Activated naive CD4-positive, alpha-beta T cell treated with anti-CD3 and anti-CD28 coated beads for 36 hours (primary cell): ENCODE results near the gene AADACL4. TPM values are rescaled to one million over a fixed set of nuclear protein-coding genes. Genes with fewer than 3 reads are reported as not detected.
"Not testable (repeated sequence)": the region's sequence is repeated elsewhere in the genome, so short reads cannot be mapped to it uniquely, and the experiment has no call there.

Experiments
- CTCF ChIA-PET: fragments of 350-600 bp; sonication (Branson Sonifier 250); formaldehyde crosslinking; loops from one replicate; lab custom pipeline; 2021; ENCODE audit warnings: antibody characterized with exemption; lab: Charles Lee
- DNase-seq: peaks from one replicate; pipeline ENCODE4 v3.0.0-alpha.2; 2020
- H3K27ac Mint-ChIP-seq: one replicate; pipeline ENCODE4 v1.8.0; 2021; ENCODE audit warnings: mild to moderate bottlenecking, mixed read lengths
- H3K27me3 Mint-ChIP-seq: one replicate; pipeline ENCODE4 v1.8.0; 2021; ENCODE audit warnings: low read depth, mixed read lengths
- H3K36me3 Mint-ChIP-seq: one replicate; pipeline ENCODE4 v1.8.0; 2021; ENCODE audit warnings: low read depth, mixed read lengths
- H3K4me1 Mint-ChIP-seq: one replicate; pipeline ENCODE4 v1.8.0; 2021; ENCODE audit warnings: low read depth, mixed read lengths
- H3K4me3 Mint-ChIP-seq: one replicate; pipeline ENCODE4 v1.8.0; 2021; ENCODE audit warnings: mild to moderate bottlenecking, moderate library complexity, mixed read lengths
- H3K9me3 Mint-ChIP-seq: one replicate; pipeline ENCODE4 v1.8.0; 2021; ENCODE audit warnings: mixed read lengths
- intact Hi-C: fragments of 100-400 bp; cut with micrococcal nuclease; formaldehyde crosslinking; loops from one replicate; pipeline ENCODE4 v1.15.1; 2023
- total RNA-seq, 2 experiments: library from RNA; stranded (reverse); gene quantifications; one replicate each; pipeline ENCODE4 v1.2.3, GENCODE V29; 2021

Gene AADACL4
- total RNA-seq, 2 experiments from 2014 or later = not detected

DNA sequence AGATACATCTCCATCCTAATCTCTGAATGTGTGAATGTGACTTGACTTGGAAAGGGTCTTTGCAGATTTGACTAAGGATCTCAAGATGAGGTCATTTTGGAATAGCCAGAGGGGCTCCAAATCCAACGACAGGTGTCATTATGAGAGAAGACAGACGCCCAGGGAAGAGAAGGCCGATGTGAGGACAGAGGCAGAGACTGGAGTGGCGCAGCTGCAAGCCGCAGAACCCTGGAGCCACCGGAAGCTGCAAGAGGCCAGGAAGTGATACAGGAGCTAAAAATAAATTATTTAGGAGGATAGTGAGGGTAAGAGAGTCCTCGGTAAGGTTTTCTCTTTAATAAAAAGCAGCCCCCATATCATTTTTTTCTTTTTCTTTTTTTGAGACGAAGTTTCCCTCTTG lies 9.7 kb upstream of the AADACL4 start:
- no peak overlapping the region for H3K27ac Mint-ChIP-seq
- H3K4me1 Mint-ChIP-seq = peaks cover 1% of the 10 kb centered on the region
- peaks cover under 1% of the 10 kb centered on the region for H3K9me3 Mint-ChIP-seq
- no peak overlapping the region for H3K4me3 Mint-ChIP-seq
- no peaks in the 10 kb centered on the region for H3K27me3 Mint-ChIP-seq
- DNase-seq = no peak
- no peaks in the 10 kb centered on the region for H3K36me3 Mint-ChIP-seq
- intact Hi-C loops = no loop called here
- CTCF ChIA-PET = no interaction called here

DNA sequence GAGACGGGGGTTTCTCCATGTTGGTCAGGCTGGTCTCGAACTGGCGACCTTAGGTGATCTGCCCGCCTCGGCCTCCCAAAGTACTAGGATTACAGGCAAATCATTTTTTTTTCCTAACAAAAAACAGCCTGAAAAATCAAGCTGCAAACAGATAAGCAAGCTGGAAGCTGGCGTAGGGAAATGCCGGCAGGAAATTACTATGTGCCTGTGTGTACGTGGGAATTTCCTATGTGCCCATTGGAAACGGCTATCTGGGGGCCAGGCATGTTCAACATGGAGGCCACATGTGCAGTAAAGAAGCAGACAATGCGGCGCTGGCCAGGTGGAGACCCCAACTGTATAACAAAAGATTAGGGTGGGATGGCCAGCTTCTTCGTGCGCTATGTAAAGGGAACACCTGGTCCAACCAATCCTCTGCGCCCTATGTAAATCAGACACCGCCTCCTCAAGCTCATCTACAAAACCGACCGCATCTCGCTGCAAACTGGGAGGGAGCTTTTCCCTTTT lies 9.1 kb upstream of the AADACL4 start:
- CTCF ChIA-PET = no interaction called here
- H3K9me3 Mint-ChIP-seq = peaks cover 6% of the 10 kb centered on the region
- H3K4me3 Mint-ChIP-seq = no peak overlapping the region
- H3K36me3 Mint-ChIP-seq = no peaks in the 10 kb centered on the region
- H3K27me3 Mint-ChIP-seq = no peaks in the 10 kb centered on the region
- DNase-seq = no peak
- peaks cover 1% of the 10 kb centered on the region for H3K4me1 Mint-ChIP-seq
- H3K27ac Mint-ChIP-seq = no peak overlapping the region
- intact Hi-C loops = no loop called here

DNA sequence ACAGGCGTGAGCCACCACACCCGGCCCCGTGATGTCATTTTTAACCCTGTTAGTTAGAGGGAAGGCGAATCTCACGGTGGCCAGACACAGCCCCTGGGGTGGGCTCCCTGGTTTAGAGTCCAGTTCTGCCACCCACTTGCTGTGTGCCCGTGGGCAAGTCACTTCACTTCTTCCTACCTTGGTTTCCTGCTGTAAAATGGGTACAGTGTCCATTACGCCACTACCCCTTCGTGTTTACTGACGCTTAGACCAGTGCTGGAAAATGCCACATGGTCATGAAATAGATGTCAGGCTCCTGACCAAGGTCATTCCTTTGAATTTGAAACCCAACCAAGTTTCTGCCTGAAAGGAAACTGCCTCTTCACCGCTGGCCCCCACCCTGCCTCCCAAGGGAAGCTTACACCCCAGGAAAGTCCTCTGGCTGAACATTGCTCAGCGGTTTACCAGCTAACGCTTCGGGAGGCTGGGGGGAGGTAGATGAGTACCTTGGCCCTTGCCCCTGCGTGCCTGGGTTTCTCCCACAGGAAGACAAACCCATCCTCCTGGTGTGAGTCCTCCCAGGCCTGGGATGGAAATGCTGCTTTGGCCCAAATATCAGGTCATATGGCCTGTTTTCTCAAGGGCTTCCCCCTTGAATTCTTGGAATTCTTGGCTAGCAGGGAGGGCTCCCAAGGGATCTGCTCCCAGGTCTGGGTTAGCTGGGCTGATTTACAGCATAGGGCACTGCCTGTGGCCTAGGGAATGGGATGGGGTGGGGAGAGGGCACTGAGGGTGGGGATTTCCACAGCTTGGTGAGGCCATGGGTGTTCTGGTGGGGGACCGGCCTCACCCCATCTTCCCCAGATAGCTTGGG lies 7.6 kb upstream of the AADACL4 start:
- Mint-ChIP-seq H3K4me3 (no peak overlapping the region), H3K4me1 (peaks cover under 1% of the 10 kb centered on the region), H3K27ac (no peak overlapping the region), H3K27me3 (no peaks in the 10 kb centered on the region), H3K9me3 (peaks cover 22% of the 10 kb centered on the region), H3K36me3 (no peaks in the 10 kb centered on the region)
- DNase-seq = no peak
- intact Hi-C loops = no loop called here
- CTCF ChIA-PET = no interaction called here

DNA sequence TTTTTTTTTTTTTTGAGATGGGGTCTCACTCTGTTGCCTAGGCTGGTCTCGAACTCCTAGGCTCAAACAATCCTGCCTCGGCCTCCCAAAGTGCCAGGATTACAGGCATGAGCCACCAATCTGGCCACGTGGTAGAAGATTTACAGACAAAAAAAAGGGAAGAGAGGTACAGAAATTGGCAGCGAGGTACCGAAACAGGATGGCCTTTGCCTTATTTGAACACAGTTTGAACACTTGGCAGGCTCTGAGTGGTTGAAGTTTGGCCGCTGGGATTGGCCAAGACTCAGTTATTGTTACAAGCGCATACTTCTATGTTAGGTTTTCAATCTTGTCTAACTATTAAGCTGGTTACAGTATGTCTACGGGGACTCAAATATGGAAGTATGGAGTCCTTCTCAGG lies 6.2 kb upstream of the AADACL4 start:
- H3K36me3 Mint-ChIP-seq = no peaks in the 10 kb centered on the region
- H3K4me1 Mint-ChIP-seq = no peaks in the 10 kb centered on the region
- intact Hi-C loops = no loop called here
- no peak for DNase-seq
- CTCF ChIA-PET = no interaction called here
- H3K9me3 Mint-ChIP-seq = peaks cover 27% of the 10 kb centered on the region
- no peak overlapping the region for H3K27ac Mint-ChIP-seq
- H3K27me3 Mint-ChIP-seq = no peaks in the 10 kb centered on the region
- H3K4me3 Mint-ChIP-seq = no peak overlapping the region

DNA sequence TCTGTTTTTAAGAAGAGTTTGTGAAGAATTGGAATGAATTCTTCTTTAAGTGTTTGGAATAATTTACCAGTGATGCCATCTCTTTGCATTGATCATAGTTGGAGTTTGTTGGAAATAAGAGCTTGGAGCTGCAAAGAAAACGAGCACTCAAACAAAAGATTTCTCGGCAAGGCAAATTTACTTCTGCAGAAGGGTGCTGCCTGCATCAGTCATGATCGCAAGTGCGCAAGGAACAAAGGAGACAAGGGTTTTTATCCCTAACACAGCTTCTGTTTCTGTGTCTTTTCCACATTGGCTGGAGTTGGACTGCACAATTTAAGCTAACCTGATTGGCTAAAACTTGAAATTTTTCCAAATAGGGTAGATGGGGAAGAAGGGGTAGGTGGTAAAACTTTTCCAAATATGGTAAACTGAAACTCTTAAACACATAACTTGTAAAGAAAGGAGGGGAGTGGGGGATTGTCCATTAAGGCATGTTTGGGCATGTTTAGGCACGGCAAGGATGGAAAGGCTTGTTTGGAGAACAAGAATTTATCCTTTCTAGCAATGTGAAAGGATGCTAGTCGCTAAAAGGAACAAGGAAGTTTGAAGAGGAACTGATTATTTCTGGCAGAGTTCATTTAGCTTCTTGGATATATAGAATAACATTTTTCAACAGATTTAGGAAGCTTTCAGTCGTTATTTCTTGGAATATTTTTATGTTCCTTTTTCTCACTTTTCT lies 3.5 kb upstream of the AADACL4 start:
- CTCF ChIA-PET = interaction anchor here (1.1 kb wide), 1 partner anchor 18 kb away, joined by 4 read pairs; no protein-coding TSS in a partner anchor
- Mint-ChIP-seq H3K27ac (no peak overlapping the region), H3K27me3 (no peaks in the 10 kb centered on the region), H3K4me3 (no peak overlapping the region), H3K4me1 (no peaks in the 10 kb centered on the region), H3K36me3 (no peaks in the 10 kb centered on the region), H3K9me3 (peaks cover 27% of the 10 kb centered on the region)
- no peak for DNase-seq
- intact Hi-C loops = no loop called here

DNA sequence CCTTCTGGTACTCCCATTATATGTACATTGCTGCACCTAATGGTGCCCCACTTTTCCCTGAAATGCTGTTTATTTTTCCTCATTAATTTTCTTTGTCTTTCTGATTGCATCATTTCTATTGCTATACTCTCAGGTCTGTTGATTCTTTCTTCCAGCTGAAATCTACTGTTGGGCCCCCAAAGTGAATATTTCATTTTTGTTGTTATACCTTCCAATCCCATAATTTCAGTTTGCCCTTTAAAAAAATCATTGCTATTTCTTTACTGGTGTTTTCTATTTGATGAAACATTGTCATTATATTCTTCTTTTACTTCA lies 3.0 kb upstream of the AADACL4 start:
- intact Hi-C loops = no loop called here
- Mint-ChIP-seq H3K27ac (no peak overlapping the region), H3K4me3 (no peak overlapping the region), H3K27me3 (no peaks in the 10 kb centered on the region), H3K9me3 (peaks cover 27% of the 10 kb centered on the region), H3K4me1 (no peaks in the 10 kb centered on the region), H3K36me3 (no peaks in the 10 kb centered on the region)
- no peak for DNase-seq
- CTCF ChIA-PET = interaction anchor here (1.1 kb wide), 1 partner anchor 17 kb away, joined by 4 read pairs; no protein-coding TSS in a partner anchor

DNA sequence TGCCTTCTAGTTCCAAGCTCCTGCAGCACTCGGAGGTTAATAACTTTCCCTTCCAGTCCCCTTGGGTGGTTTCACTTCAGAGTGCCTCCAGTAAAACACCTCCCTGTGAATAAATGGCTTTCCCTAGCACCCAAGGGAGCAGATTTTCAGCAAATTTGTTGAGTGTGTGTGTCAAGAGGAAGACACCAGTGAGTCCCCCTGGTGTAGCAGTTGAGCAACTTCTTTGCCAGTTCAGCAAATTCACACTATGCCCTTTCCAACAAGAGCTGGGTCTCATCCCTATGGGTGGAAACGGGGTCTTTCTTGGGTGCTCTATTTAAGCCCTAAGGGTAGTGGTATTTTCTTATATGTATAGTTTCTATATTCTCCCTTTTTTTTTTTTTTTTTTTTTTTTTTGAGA lies 806 bp upstream of the AADACL4 start:
- H3K9me3 Mint-ChIP-seq = peaks cover 27% of the 10 kb centered on the region
- intact Hi-C loops = no loop called here
- no peak for DNase-seq
- H3K36me3 Mint-ChIP-seq = no peaks in the 10 kb centered on the region
- no peaks in the 10 kb centered on the region for H3K27me3 Mint-ChIP-seq
- no peak overlapping the region for H3K4me3 Mint-ChIP-seq
- no peaks in the 10 kb centered on the region for H3K4me1 Mint-ChIP-seq
- CTCF ChIA-PET = interaction anchor here (0.6 to 2.2 kb wide), 2 partner anchors 13 to 16 kb away, joined by 4 to 13 read pairs; no protein-coding TSS in a partner anchor
- no peak overlapping the region for H3K27ac Mint-ChIP-seq

DNA sequence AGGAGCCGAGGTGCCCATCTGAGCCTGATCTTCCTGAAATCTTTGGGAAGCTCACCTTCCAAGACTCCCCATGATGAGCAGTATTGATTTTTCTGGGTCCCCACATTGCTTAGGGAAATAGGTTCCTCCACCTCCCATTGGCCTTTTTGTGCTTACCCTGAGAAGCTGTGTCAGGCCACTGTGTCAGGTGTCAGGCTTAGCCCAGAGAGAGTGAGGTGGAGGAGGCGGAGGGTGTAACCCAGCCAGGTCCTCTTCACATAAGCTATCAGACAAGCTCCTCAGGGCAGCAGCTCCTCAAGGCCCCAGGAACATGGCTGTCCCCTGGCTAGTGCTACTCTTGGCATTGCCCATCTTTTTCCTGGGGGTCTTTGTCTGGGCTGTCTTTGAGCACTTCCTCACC lies 352 bp downstream of the AADACL4 start:
- H3K9me3 Mint-ChIP-seq = peaks cover 25% of the 10 kb centered on the region
- intact Hi-C loops = no loop called here
- CTCF ChIA-PET = interaction anchor here (1.0 kb wide), 1 partner anchor 15 kb away, joined by 3 read pairs; no protein-coding TSS in a partner anchor
- H3K27me3 Mint-ChIP-seq = no peaks in the 10 kb centered on the region
- no peak overlapping the region for H3K4me3 Mint-ChIP-seq
- no peaks in the 10 kb centered on the region for H3K4me1 Mint-ChIP-seq
- no peak for DNase-seq
- no peak overlapping the region for H3K27ac Mint-ChIP-seq
- no peaks in the 10 kb centered on the region for H3K36me3 Mint-ChIP-seq

DNA sequence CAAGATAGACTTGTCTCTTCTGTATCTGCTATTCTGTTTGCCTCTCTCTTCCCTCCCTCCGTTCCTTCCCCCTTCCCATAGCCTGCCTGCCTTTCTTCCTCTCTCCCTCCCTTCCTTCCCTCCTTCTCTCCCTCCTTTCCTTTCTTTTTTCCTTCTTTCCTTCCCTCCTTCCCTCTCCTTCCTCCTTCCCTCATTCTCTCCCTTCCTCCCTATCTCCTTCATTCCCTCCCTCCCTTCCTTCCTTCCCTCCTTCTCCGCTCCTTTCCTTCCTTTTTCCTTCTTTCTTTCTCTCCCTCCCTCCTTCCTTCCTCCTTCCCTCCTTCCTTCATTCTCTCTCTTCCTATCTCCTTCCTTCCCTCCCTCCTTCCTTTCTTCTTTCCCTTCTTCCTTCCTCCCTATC lies 944 bp downstream of the AADACL4 start:
- intact Hi-C loops = no loop called here
- Mint-ChIP-seq H3K9me3 (peaks cover 20% of the 10 kb centered on the region), H3K4me1 (no peaks in the 10 kb centered on the region), H3K4me3 (no peak overlapping the region), H3K27ac (no peak overlapping the region), H3K27me3 (no peaks in the 10 kb centered on the region), H3K36me3 (no peaks in the 10 kb centered on the region)
- no peak for DNase-seq
- CTCF ChIA-PET = interaction anchor here (1.0 kb wide), 1 partner anchor 14 kb away, joined by 3 read pairs; no protein-coding TSS in a partner anchor

DNA sequence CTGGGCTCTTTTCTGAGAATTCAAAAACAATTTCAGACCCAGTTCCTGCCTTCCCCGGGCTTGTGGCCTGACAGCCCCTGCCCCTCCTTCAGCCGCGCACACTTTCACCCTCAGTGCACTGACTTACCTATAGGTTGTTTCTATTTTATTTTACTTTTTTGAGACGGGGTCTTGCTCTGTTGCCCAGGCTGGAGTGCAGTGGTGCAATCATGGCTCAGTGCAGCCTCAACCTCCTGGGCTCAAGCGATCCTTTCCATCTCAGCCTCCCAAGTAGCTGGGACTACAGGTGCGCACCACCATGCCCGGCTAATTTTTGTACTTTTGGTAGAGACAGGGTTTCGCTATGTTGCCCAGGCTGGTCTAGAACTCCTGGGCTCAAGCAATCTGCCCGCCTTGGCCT lies 1.5 kb downstream of the AADACL4 start:
- H3K4me3 Mint-ChIP-seq, H3K36me3 Mint-ChIP-seq, H3K27ac Mint-ChIP-seq, DNase-seq, intact Hi-C loops, H3K4me1 Mint-ChIP-seq, H3K27me3 Mint-ChIP-seq: not testable (repeated sequence)
- H3K9me3 Mint-ChIP-seq = peaks cover 14% of the 10 kb centered on the region
- CTCF ChIA-PET = interaction anchor here (2.0 kb wide), 1 partner anchor 13 kb away, joined by 7 read pairs; no protein-coding TSS in a partner anchor

DNA sequence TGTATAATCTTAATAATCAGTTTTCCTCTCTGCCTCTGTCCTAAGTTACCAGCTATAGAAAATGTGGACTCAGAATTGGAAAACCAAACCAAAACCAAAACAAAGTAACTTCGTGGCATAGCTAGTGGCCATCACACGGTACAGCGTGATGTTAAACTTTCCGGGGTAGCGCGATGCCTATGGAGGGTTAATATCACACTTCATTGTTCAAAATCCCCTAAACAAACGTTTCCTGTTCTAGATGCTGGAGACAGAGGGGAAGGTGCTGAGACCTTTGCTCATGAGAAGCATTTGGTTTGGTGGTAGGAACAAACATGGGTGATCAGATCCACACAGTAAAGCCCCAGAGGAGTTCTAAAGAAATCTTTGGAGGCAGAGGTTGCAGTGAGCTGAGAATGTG lies 4.9 kb downstream of the AADACL4 start:
- Mint-ChIP-seq H3K36me3 (no peaks in the 10 kb centered on the region), H3K27me3 (peaks cover 7% of the 10 kb centered on the region), H3K4me3 (no peak overlapping the region), H3K27ac (no peak overlapping the region), H3K9me3 (no peaks in the 10 kb centered on the region), H3K4me1 (no peaks in the 10 kb centered on the region)
- no peak for DNase-seq
- intact Hi-C loops = no loop called here
- CTCF ChIA-PET = interaction anchor here (1.1 to 2.5 kb wide), 2 partner anchors 10 to 74 kb away, joined by 4 to 12 read pairs; no protein-coding TSS in a partner anchor

DNA sequence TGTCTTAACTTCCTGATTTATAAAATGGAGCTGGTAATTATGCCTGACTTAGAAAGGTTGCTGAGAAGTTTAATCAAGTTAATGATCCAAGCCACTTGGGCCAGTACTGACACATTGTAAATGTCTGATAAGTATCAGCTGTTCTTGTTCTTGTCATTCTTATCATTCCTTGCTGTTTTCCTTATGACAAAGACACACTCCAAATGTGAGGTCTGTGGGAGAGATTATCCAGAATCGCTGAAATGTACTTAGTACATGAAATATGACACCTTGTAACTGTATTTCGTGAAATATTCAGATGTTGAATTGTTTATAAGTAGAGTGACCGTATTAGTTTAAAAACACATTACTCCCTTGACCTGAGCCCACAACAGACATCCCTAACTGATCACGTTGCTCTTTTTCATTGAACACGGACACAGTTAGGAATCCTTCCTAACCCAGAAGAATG lies 6.1 kb downstream of the AADACL4 start:
- CTCF ChIA-PET = interaction anchor here (0.6 to 2.5 kb wide), 4 partner anchors 9 to 336 kb away, joined by 3 to 12 read pairs (median 4); no protein-coding TSS in a partner anchor
- intact Hi-C loops = loop anchor here (10.0 kb wide), 1 partner anchor 525 kb away; no protein-coding TSS in a partner anchor

More for the DNA sequence above, 6.1 kb downstream of the AADACL4 start:
- Mint-ChIP-seq H3K36me3 (no peaks in the 10 kb centered on the region), H3K4me3 (no peak overlapping the region), H3K27ac (no peak overlapping the region), H3K9me3 (no peaks in the 10 kb centered on the region), H3K4me1 (no peaks in the 10 kb centered on the region), H3K27me3 (peaks cover 7% of the 10 kb centered on the region)
- DNase-seq = no peak
